ENCODE results near the gene NSDHL. TPM values are rescaled to one million over a fixed set of nuclear protein-coding genes. Genes with fewer than 3 reads are reported as not detected.
"Not testable (repeated sequence)": the region's sequence is repeated elsewhere in the genome, so short reads cannot be mapped to it uniquely, and the experiment has no call there.

NSDHL gene
- total RNA-seq, 1 experiment from 2014 or later, result 15.8 TPM

- not testable (repeated sequence) for DNase-seq (ENCODE audit: extremely low read depth, low read depth)
Measured at GRCh38 chrX:152910018-152910417, 79.2 kb downstream of the NSDHL start.

GRCh38 chrX:152912106-152912505 is 81.2 kb downstream of the NSDHL start:
- DNase-seq (ENCODE audit: extremely low read depth, low read depth), result no peak

GRCh38 chrX:152912641-152913040 is 81.8 kb downstream of the NSDHL start:
- no peak for DNase-seq (ENCODE audit: extremely low read depth, low read depth)

GRCh38 chrX:152913346-152913745 is 82.5 kb downstream of the NSDHL start:
- DNase-seq (ENCODE audit: extremely low read depth, low read depth), result no peak

GRCh38 chrX:152913910-152914309 is 83.0 kb downstream of the NSDHL start:
- DNase-seq (ENCODE audit: extremely low read depth, low read depth), result no peak

- peak; percentile 16 for DNase-seq (ENCODE audit: extremely low read depth, low read depth)
Measured at GRCh38 chrX:152915541-152916241, 84.8 kb downstream of the NSDHL start.

GRCh38 chrX:152917656-152918579 is 87.1 kb downstream of the NSDHL start:
- DNase-seq (ENCODE audit: extremely low read depth, low read depth), result no peak

GRCh38 chrX:152918707-152919106 is 87.8 kb downstream of the NSDHL start:
- DNase-seq (ENCODE audit: extremely low read depth, low read depth), result no peak

Other genes starting within 250 kb of the NSDHL start
- gene GABRQ, start 193.2 kb upstream of the NSDHL start, total RNA-seq (2014; rRNA removed; shearing (Covaris generic)), result 0.02 and 0.06 TPM in 2 replicates
- gene MAGEA3, start 132.3 kb upstream of the NSDHL start, total RNA-seq (2014; rRNA removed; shearing (Covaris generic)), result not detected in 2 replicates
- not detected in 2 replicates for gene CSAG2, start 121.8 kb upstream of the NSDHL start, total RNA-seq (2014; rRNA removed; shearing (Covaris generic))
- not detected in 2 replicates for gene MAGEA2B, start 116.4 kb upstream of the NSDHL start, total RNA-seq (2014; rRNA removed; shearing (Covaris generic))
- not detected in 2 replicates for gene CSAG1, start 97.3 kb upstream of the NSDHL start, total RNA-seq (2014; rRNA removed; shearing (Covaris generic))
- not detected in 2 replicates for gene MAGEA12, start 97.3 kb upstream of the NSDHL start, total RNA-seq (2014; rRNA removed; shearing (Covaris generic))
- not detected in 2 replicates for gene MAGEA2, start 77.2 kb upstream of the NSDHL start, total RNA-seq (2014; rRNA removed; shearing (Covaris generic))
- gene CSAG3, start 71.8 kb upstream of the NSDHL start, total RNA-seq (2014; rRNA removed; shearing (Covaris generic)), result not detected in 2 replicates
- not detected in 2 replicates for gene MAGEA6, start 61.4 kb upstream of the NSDHL start, total RNA-seq (2014; rRNA removed; shearing (Covaris generic))
- 31.8 and 37.7 TPM in 2 replicates for gene CETN2, start 306 bp upstream of the NSDHL start, total RNA-seq (2014; rRNA removed; shearing (Covaris generic))
- 1.3 and 1.4 TPM in 2 replicates for gene ZNF185, start 67.0 kb downstream of the NSDHL start, total RNA-seq (2014; rRNA removed; shearing (Covaris generic))
- gene PNMA5, start 163.1 kb downstream of the NSDHL start, total RNA-seq (2014; rRNA removed; shearing (Covaris generic)), result not detected in 2 replicates
- not detected in 2 replicates for gene PNMA3, start 225.4 kb downstream of the NSDHL start, total RNA-seq (2014; rRNA removed; shearing (Covaris generic))
- gene PNMA6A, start 241.4 kb downstream of the NSDHL start, total RNA-seq (2014; rRNA removed; shearing (Covaris generic)), result 1.7 and 2.9 TPM in 2 replicates

All from NCI-H460 (cell line).